Right atrium auricular region (tissue), 2 donors: Measurements from ENCODE around the gene DTX1. TPM values are rescaled to one million over a fixed set of nuclear protein-coding genes. Genes with fewer than 3 reads are reported as not detected.

Source experiments
- DNase-seq: peaks from one replicate; pipeline ENCODE4 v3.0.0-alpha.2; 2019; ENCODE audit warnings: low spot score
- H3K27ac ChIP-seq, 2 donors: fragments of 200-600 bp; sonication (generic); 1 replicate in 1 of 2; 2 replicates in 1 of 2; pipeline ENCODE4 v1.5.1; 2016 to 2019
- H3K27me3 ChIP-seq, 2 donors: fragments of 200-600 bp; sonication (generic); one replicate each; pipeline versions ENCODE4 v1.5.1 to v1.6.0; 2017 to 2019
- H3K36me3 ChIP-seq: fragments of 200-600 bp; sonication (generic); one replicate; pipeline ENCODE4 v1.5.1; 2016
- H3K4me1 ChIP-seq, 2 donors: fragments of 200-600 bp; sonication (generic); one replicate each; pipeline versions ENCODE4 v1.5.1 to v1.6.0; 2017 to 2019
- H3K4me3 ChIP-seq, 2 donors: fragments of 200-600 bp; sonication (generic); 1 replicate in 1 of 2; 2 replicates in 1 of 2; pipeline ENCODE4 v1.5.1; 2017 to 2019; ENCODE audit warnings: mild to moderate bottlenecking in 1 of 2, moderate library complexity in 1 of 2
- H3K9me3 ChIP-seq, 2 donors: fragments of 200-600 bp; sonication (generic); one replicate each; pipeline ENCODE4 v1.5.1; 2019
- CTCF ChIP-seq, 2 donors: fragments of 200-600 bp; sonication (generic); IDR thresholded peaks; one replicate each; pipeline ENCODE4 v1.5.1; 2019; ENCODE audit warnings: antibody characterized with exemption in 2 of 2
- total RNA-seq, 2 donors: library from RNA; depleted of rRNA; stranded (reverse); fragments of >200 nt; gene quantifications; one replicate each; pipeline ENCODE4 v1.1.0, GENCODE V29; 2016

Gene DTX1
- total RNA-seq, 2 donors from 2014 or later: 1.2 to 4.0 TPM

DNA sequence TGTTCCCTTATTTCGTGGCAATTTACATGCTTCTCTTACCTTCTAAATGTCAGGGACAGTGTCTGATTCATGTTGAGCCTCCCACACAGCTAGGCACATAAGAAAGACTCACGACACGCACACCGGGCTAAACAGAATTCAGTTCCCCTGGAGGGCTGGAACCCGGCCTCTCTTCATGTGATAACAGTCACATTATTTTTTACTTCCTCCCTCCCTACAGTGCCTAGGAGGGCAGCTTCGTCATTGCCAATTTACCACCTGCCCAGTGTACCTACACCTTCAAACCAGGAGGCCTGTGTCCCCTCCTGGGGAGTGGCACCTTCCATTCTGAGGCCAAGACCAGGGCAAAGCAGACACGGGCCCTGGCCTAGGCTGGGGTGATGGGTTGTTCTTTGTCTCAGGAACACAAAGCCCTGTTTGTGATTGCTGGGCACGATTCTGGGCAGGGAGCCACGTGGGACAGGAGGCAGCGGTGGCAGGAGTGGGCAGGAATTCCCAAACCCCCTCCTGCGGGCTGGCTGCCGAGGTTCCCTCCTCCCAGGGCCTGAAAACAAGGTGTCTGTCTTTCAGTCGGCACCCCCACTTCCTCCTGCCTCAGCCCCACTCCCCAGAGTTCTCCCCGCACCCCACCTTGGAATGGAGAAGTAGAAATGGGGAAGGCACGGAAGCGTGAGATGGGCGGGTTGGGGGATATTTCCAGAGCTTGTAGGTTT is 85.8 kb downstream of the DTX1 start:
- H3K27ac ChIP-seq: no peak overlapping the region
- H3K4me3 ChIP-seq: no peak overlapping the region
- no peak for DNase-seq
- TF ChIP-seq CTCF (IDR thresholded peaks at IDR 0.05): no peak
- H3K4me1 ChIP-seq: no peaks in the 10 kb centered on the region
- H3K9me3 ChIP-seq: no peaks in the 10 kb centered on the region
- no peaks in the 10 kb centered on the region for H3K36me3 ChIP-seq
- no peaks in the 10 kb centered on the region for H3K27me3 ChIP-seq

DNA sequence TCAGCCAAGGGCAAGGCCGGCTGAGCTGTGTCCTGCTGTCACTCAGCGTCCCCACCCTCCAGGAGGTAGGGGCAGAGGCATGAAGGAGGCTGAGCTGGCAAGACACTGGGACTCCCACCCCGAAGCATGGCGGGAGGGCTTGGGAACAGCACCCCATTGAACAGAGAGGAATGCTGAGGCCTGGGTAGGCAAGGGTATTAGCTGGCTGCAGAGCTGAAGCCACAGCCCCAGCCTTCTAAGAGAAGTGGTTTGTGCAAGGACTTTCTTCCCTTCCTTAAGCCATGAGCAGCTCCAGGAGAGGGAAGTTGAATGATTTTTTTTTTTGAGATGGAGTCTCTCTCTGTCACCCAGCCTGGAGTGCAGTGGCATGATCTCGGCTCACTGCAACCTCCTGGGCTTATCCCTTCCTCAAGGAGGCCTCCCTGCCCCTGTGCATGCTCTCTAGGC is 86.4 kb downstream of the DTX1 start:
- DNase-seq: no peak
- H3K9me3 ChIP-seq: no peaks in the 10 kb centered on the region
- no peak overlapping the region for H3K4me3 ChIP-seq
- no peaks in the 10 kb centered on the region for H3K27me3 ChIP-seq
- no peak for TF ChIP-seq CTCF (IDR thresholded peaks at IDR 0.05)
- H3K4me1 ChIP-seq: no peaks in the 10 kb centered on the region
- no peak overlapping the region for H3K27ac ChIP-seq
- no peaks in the 10 kb centered on the region for H3K36me3 ChIP-seq

DNA sequence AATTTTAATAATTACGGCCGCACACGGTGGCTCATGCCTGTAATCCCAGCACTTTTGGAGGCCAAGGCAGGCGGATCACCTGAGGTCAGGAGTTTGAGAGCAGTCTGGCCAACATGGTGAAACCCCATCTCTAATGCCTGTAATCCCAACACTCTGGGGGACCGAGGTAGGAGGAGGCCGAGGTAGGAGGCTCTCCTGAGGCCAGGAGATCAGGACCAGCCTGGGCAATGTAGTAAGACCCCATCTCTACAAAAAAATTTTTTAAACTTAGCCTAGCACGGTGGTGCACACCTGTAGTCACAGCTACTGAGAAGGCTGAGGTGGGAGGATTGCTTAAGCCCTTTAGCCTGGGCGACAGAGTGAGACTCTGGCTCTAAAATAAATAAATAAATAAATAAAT is 87.4 kb downstream of the DTX1 start:
- no peak for TF ChIP-seq CTCF (IDR thresholded peaks at IDR 0.05)
- Histone ChIP-seq H3K27ac (no peak overlapping the region), H3K4me1 (no peaks in the 10 kb centered on the region), H3K9me3 (no peaks in the 10 kb centered on the region), H3K27me3 (no peaks in the 10 kb centered on the region), H3K4me3 (no peak overlapping the region), H3K36me3 (no peaks in the 10 kb centered on the region)
- DNase-seq: no peak

- no peak for TF ChIP-seq CTCF (IDR thresholded peaks at IDR 0.05)
- Histone ChIP-seq H3K27me3 (no peaks in the 10 kb centered on the region), H3K36me3 (no peaks in the 10 kb centered on the region), H3K4me1 (peaks cover 0 to 7% of the 10 kb centered on the region in 2 donors), H3K9me3 (no peaks in the 10 kb centered on the region), H3K4me3 (no peak overlapping the region), H3K27ac (no peak overlapping the region)
- no peak for DNase-seq
These were observed 88.3 kb downstream of the DTX1 start for GRCh38 chr12:113144806-113145205.

DNA sequence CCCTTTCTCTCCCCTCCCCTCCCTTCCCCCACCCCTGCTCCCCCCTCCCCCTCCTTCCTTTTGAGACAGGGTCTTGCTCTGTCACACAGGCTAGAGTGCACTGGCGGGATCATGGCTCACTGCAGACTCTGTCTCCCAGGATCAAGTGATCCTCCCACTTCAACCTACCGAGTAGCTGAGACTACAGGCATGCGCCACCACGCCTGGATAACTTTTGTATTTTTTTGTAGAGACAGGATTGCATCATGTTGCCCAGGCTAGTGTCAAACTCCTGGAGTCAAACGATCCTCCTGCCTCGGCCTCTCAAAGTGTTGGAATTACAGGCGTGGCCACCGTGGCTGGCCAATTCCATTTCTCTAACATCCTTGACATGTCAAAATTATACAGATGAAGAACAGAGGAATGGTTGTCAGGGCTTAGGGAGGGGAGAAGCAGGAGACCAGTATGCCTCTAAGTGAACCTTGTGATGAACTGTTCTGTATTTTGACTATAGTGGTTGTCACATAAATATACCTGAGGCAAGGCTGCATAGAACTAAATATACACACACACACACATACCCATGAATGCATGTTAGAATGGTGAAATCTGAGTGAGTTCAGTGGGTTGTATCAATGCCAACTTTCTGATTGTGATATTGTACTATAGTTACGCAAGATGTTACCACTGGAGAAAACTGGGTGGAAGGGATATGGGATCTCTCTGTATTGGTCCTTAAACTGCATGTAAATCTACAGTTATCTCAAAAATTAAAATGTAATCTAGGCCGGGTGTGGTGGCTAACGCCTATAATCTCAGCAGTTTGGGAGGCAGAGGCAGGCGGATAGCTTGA is 89.4 kb downstream of the DTX1 start:
- Histone ChIP-seq H3K4me3 (no peak overlapping the region), H3K9me3 (no peaks in the 10 kb centered on the region), H3K4me1 (peaks cover 0 to 8% of the 10 kb centered on the region in 2 donors), H3K27ac (no peak overlapping the region), H3K36me3 (no peaks in the 10 kb centered on the region), H3K27me3 (no peaks in the 10 kb centered on the region)
- TF ChIP-seq CTCF (IDR thresholded peaks at IDR 0.05): no peak
- DNase-seq: no peak
